Stomach (tissue), 9 donors: ENCODE data around the gene CAV2. TPM values are rescaled to one million over a fixed set of nuclear protein-coding genes. Genes with fewer than 3 reads are reported as not detected.
"Not testable (repeated sequence)": the region's sequence is repeated elsewhere in the genome, so short reads cannot be mapped to it uniquely, and the experiment has no call there.

Source experiments
- DNase-seq, 2 donors: peaks; one replicate each; pipeline versions ENCODE4 v3.0.0 to v3.0.0-alpha.2; 2013 to 2019
- H3K27ac ChIP-seq, 5 donors: fragments of 200-600 bp in 4 of 5; sonication (generic) in 4 of 5; one replicate each; pipeline ENCODE4 v1.5.1; 2013 to 2019; ENCODE audit warnings: mild to moderate bottlenecking in 1 of 5, moderate library complexity in 1 of 5
- H3K27me3 ChIP-seq, 3 donors: fragments of 200-600 bp; sonication (generic); one replicate each; pipeline ENCODE4 v1.5.1; 2017 to 2019; ENCODE audit warnings: mixed run types in 1 of 3
- H3K36me3 ChIP-seq, 4 donors: fragments of 200-600 bp; sonication (generic); 1 replicate in 3 of 4; 2 replicates in 1 of 4; pipeline ENCODE4 v1.5.1; 2016 to 2019
- H3K4me1 ChIP-seq, 4 donors: fragments of 200-600 bp; sonication (generic); one replicate each; pipeline ENCODE4 v1.5.1; 2016 to 2019
- H3K4me3 ChIP-seq, 4 donors: fragments of 200-600 bp; sonication (generic) in 3 of 4; one replicate each; pipeline ENCODE4 v1.5.1; 2016 to 2019; ENCODE audit warnings: mild to moderate bottlenecking in 1 of 4
- H3K9me3 ChIP-seq, 4 donors: fragments of 200-600 bp; sonication (generic); one replicate each; pipeline ENCODE4 v1.5.1; 2016 to 2019
- EP300 ChIP-seq: sonication (generic); formaldehyde crosslinking; IDR thresholded peaks from one replicate; pipeline ENCODE4 v1.6.1; 2017; ENCODE audit warnings: antibody characterized with exemption
- POLR2A ChIP-seq, 4 donors: fragments of 450-650 bp; IDR thresholded peaks; one replicate each; pipeline ENCODE4 v1.6.1; 2016; ENCODE audit warnings: antibody characterized with exemption in 4 of 4, control low read depth in 2 of 4, mild to moderate bottlenecking in 1 of 4, moderate library complexity in 1 of 4
- POLR2AphosphoS5 ChIP-seq, 3 donors: sonication (generic); formaldehyde crosslinking; IDR thresholded peaks; one replicate each; pipeline ENCODE4 v1.6.1; 2016; ENCODE audit warnings: antibody characterized with exemption in 3 of 3
- WGBS, 5 donors: extraction: QIAGEN DNeasy Blood & Tissue Kit in 3 of 5; methylation state at CpG; one replicate each; pipeline versions ENCODE4 v1.1.5 to v1.1.7; 2013 to 2018; 5-methylcytosine and 5-hydroxymethylcytosine counted together
- intact Hi-C: fragments of 100-400 bp; cut with DNase I; formaldehyde crosslinking; loops from one replicate; pipeline ENCODE4 v1.15.1; 2023; ENCODE audit warnings: low total_unique reads
- polyA plus RNA-seq, 3 donors: library from polyadenylated mRNA; stranded (reverse); fragments of 200-250 nt; gene quantifications; one replicate each; pipeline ENCODE4 v1.2.3, GENCODE V29; 2013
- total RNA-seq, 5 donors: library from RNA; depleted of rRNA; stranded (reverse); fragments of >200 nt; gene quantifications; one replicate each; pipeline versions ENCODE4 v1.1.0 to v1.2.3, GENCODE V29; 2014 to 2016
- TF ChIP-seq, protein P1 (sequence below), 7 experiments: fragments of 450-650 bp in 4 of 7; fragments of 200-600 bp in 3 of 7; sonication (generic) in 3 of 7; IDR thresholded peaks; one replicate each; pipeline ENCODE4 v1.5.1; 2016 to 2019; ENCODE audit warnings: antibody characterized with exemption in 7 of 7, control low read depth in 2 of 7, mild to moderate bottlenecking in 1 of 7
- donor health status: healthy with polysubstance abuse.
- donor health status: Bipolar disorder and iron deficiency.
- donor health status: healthy.

The CAV2 gene
- total and polyA plus RNA-seq, 8 donors = 15.7 to 90.1 (median 27.4) TPM

DNA sequence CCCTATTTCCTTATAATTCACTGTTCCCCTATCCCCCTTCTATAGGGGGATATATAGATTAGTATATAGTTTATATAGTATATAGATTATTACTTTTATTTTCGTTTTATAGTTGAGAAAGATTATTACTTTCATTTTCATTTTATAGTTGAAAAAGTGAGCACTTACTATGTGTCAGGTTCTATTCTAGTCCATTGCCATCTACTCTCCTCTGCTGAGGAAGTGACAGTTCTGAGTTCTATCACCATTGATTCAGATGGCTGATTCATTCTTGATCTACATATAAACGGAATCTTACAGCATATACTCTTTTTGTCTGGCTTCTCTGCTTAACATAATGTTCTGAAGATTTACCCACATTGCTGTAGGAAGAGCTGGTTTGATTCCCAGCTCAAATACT, 20.7 kb upstream of the CAV2 start:
- no peaks in the 10 kb centered on the region for H3K36me3 ChIP-seq
- H3K9me3 ChIP-seq = no peaks in the 10 kb centered on the region
- TF ChIP-seq EP300 = no peak
- no peak for TF ChIP-seq POLR2A (IDR thresholded peaks at IDR 0.05)
- no peak for TF ChIP-seq POLR2AphosphoS5 (IDR thresholded peaks at IDR 0.05)
- TF ChIP-seq, protein P1, sequence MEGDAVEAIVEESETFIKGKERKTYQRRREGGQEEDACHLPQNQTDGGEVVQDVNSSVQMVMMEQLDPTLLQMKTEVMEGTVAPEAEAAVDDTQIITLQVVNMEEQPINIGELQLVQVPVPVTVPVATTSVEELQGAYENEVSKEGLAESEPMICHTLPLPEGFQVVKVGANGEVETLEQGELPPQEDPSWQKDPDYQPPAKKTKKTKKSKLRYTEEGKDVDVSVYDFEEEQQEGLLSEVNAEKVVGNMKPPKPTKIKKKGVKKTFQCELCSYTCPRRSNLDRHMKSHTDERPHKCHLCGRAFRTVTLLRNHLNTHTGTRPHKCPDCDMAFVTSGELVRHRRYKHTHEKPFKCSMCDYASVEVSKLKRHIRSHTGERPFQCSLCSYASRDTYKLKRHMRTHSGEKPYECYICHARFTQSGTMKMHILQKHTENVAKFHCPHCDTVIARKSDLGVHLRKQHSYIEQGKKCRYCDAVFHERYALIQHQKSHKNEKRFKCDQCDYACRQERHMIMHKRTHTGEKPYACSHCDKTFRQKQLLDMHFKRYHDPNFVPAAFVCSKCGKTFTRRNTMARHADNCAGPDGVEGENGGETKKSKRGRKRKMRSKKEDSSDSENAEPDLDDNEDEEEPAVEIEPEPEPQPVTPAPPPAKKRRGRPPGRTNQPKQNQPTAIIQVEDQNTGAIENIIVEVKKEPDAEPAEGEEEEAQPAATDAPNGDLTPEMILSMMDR (IDR thresholded peaks at IDR 0.05) = no peak
- H3K27ac ChIP-seq = no peak overlapping the region
- H3K27me3 ChIP-seq = no peaks in the 10 kb centered on the region
- H3K4me1 ChIP-seq = no peaks in the 10 kb centered on the region
- DNase-seq = no peak
- H3K4me3 ChIP-seq = no peak overlapping the region
- WGBS, 5 donors = 68 to 85% (median 78%) methylated on average over 2 of the region's 2 CpGs
- intact Hi-C loops = no loop called here

DNA sequence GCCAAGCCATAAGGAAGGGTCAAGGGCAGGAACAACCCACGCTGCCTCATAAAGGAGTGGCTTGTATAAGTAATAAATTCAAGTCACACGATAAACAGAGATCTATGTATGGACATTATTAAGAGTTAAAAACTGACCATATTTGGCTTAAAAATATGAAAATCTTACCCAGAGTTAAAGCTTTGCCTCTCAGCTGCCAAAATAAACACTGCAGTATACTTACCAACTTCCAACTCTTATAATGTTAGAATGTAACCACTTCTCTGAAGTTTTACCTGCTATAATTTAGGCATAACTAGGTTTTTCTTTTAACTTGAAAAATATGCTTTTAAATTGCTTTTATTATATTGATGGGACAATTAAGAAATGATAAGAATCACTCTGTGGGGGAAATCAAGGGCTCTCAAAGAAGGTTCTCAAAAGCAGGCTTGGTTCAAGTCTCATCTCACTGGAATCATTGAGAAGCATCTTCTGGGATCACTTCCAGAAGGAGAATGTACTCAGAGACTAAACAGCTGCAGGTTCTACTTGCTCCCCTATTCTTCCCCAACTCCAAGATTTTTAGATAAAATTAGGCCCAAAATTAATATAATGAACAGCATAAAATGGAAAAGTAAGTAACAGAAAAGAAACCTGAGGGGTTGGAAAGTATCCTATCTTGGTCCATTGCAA, 16.1 kb upstream of the CAV2 start:
- no peak overlapping the region for H3K27ac ChIP-seq
- WGBS, 5 donors = 60 to 86% (median 67%) methylated on average over 2 of the region's 2 CpGs
- TF ChIP-seq, protein P1 (IDR thresholded peaks at IDR 0.05) = no peak

DNA sequence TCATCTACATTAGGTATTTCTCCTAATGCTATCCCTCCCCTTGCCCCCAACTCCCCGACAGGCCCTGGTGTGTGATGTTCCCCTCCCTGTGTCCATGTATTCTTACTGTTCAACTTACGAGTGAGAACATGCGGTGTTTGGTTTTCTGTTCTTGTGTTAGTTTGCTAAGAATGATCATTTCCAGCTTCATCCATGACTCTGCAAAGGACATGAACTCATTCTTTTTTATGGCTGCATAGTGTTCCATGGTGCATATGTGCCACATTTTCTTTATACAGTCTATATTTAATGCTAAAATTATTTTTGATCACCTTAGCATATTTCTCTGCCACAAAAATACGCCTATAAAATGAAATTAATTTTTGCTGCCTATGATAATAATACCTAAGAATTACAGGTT, 15.1 kb upstream of the CAV2 start:
- DNase-seq, H3K4me3 ChIP-seq, H3K27ac ChIP-seq, H3K27me3 ChIP-seq, H3K36me3 ChIP-seq, H3K9me3 ChIP-seq, H3K4me1 ChIP-seq, intact Hi-C loops: not testable (repeated sequence)
- WGBS, 5 donors = 96 to 98% (median 97%) methylated on average over 4 of the region's 4 CpGs

More for the DNA sequence above, 16.1 kb upstream of the CAV2 start:
- no peak for DNase-seq
- no peak overlapping the region for H3K4me3 ChIP-seq
- no peaks in the 10 kb centered on the region for H3K9me3 ChIP-seq
- H3K4me1 ChIP-seq = no peaks in the 10 kb centered on the region
- no peaks in the 10 kb centered on the region for H3K36me3 ChIP-seq
- H3K27me3 ChIP-seq = no peaks in the 10 kb centered on the region
- intact Hi-C loops = no loop called here

DNA sequence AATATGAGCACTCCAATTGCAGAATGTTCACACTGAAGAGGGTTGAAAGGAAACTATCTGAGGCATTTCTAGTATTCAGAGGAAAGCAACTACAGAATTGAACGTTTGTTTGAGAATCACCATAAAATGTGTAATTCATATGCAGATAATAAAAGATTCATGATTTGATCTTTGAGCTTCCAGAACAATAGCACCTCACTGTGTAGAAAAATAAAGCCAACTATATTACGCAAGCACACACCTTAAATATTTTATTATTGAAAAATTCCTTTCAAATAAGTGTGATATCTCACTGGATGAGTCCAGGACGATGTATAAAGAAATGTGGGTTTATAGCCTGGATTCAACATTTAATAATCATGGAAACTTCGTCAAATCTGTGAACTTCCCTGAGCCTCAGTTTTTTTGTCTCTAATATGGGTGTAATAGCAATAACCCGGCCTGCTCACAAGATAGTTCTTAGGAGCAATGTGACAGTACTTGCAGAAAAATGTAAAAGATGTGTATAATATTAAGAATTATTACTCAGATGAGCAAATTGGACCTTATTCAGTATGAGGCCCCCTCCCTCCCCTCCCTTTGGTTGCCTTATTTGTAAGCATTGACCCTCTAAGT, 11.5 kb upstream of the CAV2 start:
- no peaks in the 10 kb centered on the region for H3K9me3 ChIP-seq
- H3K27me3 ChIP-seq = no peaks in the 10 kb centered on the region
- TF ChIP-seq EP300 (no peak), POLR2A (IDR thresholded peaks at IDR 0.05) (no peak), POLR2AphosphoS5 (IDR thresholded peaks at IDR 0.05) (no peak)
- TF ChIP-seq, protein P1 (IDR thresholded peaks at IDR 0.05) = no peak
- H3K4me1 ChIP-seq = peaks cover 0 to 26% (median 9%) of the 10 kb centered on the region in 4 donors
- WGBS, 5 donors = 73 to 86% (median 84%) methylated on average over 5 of the region's 5 CpGs
- no peaks in the 10 kb centered on the region for H3K36me3 ChIP-seq
- DNase-seq = no peak
- H3K4me3 ChIP-seq = no peak overlapping the region
- H3K27ac ChIP-seq = no peak overlapping the region
- intact Hi-C loops = no loop called here

DNA sequence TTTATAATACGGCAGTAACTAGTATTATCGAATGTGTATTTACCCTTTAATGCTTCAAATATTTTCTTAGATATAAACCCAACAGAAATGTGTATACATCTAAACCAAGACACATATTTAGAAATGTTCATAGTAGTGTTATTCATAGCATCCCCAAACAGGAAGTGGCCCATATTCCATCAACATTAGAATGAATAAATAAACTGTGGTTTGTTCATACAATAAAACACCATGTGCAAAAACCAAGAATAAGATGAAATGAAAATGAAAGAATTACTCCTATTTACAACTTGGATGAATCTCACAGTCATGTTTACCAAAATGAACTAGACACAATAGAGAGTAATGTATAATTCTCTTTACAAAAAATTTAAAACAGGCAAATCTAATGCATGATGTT, 9.2 kb upstream of the CAV2 start:
- DNase-seq = no peak
- Histone ChIP-seq H3K36me3 (no peaks in the 10 kb centered on the region), H3K27ac (no peak overlapping the region), H3K27me3 (no peaks in the 10 kb centered on the region), H3K4me1 (peaks cover 0 to 26% (median 9%) of the 10 kb centered on the region in 4 donors), H3K4me3 (no peak overlapping the region), H3K9me3 (no peaks in the 10 kb centered on the region)
- 10 to 45% (median 39%) methylated on average over 2 of the region's 2 CpGs for WGBS, 5 donors
- intact Hi-C loops = no loop called here
- TF ChIP-seq POLR2A (IDR thresholded peaks at IDR 0.05) = no peak
- TF ChIP-seq EP300 = no peak
